ENCODE data around the gene TALDO1.

- TF ChIP-seq GABPB1 (CRISPR knock-in tag; IDR thresholded peaks at IDR 0.05) (no peak), TEAD4 (CRISPR knock-in tag; IDR thresholded peaks at IDR 0.05) (no peak)
These were observed 35.3 kb downstream of the TALDO1 start for GRCh38 chr11:782264-783174.

Measured in WTC11 (cell line).